HepG2 (cell line): Measurements from ENCODE around the gene TNFRSF6B. TPM values are rescaled to one million over a fixed set of nuclear protein-coding genes. Genes with fewer than 3 reads are reported as not detected.

Experiments used
- ATAD3A ChIP-seq: sonication (generic); formaldehyde crosslinking; IDR thresholded peaks from 2 replicates; pipeline ENCODE4 v1.4.0; 2020; ENCODE audit warnings: missing genetic modification reagents
- HNRNPH1 ChIP-seq: fragments of 200-400 bp; formaldehyde crosslinking; optimal IDR thresholded peaks from 2 replicates; pipeline ENCODE3; 2017; ENCODE audit warnings: mild to moderate bottlenecking, low read depth, low read length
- HOXD1 ChIP-seq: sonication (generic); formaldehyde crosslinking; IDR thresholded peaks from 2 replicates; pipeline ENCODE4 v1.5.0; 2020; ENCODE audit warnings: missing genetic modification reagents
- MZF1 ChIP-seq: sonication (generic); formaldehyde crosslinking; IDR thresholded peaks from 2 replicates; pipeline ENCODE4 v1.8.1; 2023; ENCODE audit warnings: mild to moderate bottlenecking, missing genetic modification reagents, borderline replicate concordance
- PHF20 ChIP-seq: sonication (generic); formaldehyde crosslinking; IDR thresholded peaks from 2 replicates; pipeline ENCODE4 v1.5.0; 2020; ENCODE audit warnings: mild to moderate bottlenecking, missing genetic modification reagents
- POGZ ChIP-seq: sonication (generic); formaldehyde crosslinking; IDR thresholded peaks from 2 replicates; pipeline ENCODE4 v1.4.0; 2020; ENCODE audit warnings: mild to moderate bottlenecking, missing genetic modification reagents
- PRPF4 ChIP-seq: fragments of 200-400 bp; formaldehyde crosslinking; IDR thresholded peaks from 2 replicates; pipeline ENCODE4 v1.6.1; 2016; ENCODE audit warnings: low read length, low read depth; ENCODE audit not compliant: poor library complexity, severe bottlenecking
- SAFB2 ChIP-seq: sonication (generic); formaldehyde crosslinking; IDR thresholded peaks from 2 replicates; pipeline ENCODE4 v1.5.1; 2020; ENCODE audit warnings: missing genetic modification reagents, low read depth, mild to moderate bottlenecking, borderline replicate concordance
- TCF7L2 ChIP-seq: IDR thresholded peaks from 2 replicates; pipeline ENCODE4 v1.6.1; 2011; ENCODE audit warnings: mild to moderate bottlenecking, low read depth, low read length, moderate library complexity
- TOPORS ChIP-seq: sonication (generic); formaldehyde crosslinking; IDR thresholded peaks from 2 replicates; pipeline ENCODE4 v1.8.0; 2023; ENCODE audit warnings: mild to moderate bottlenecking, missing genetic modification reagents
- YEATS2 ChIP-seq: sonication (generic); formaldehyde crosslinking; IDR thresholded peaks from 2 replicates; pipeline ENCODE4 v1.4.0; 2020; ENCODE audit warnings: missing genetic modification reagents, borderline replicate concordance
- ZC3H4 ChIP-seq: sonication (generic); formaldehyde crosslinking; IDR thresholded peaks from 2 replicates; pipeline ENCODE4 v1.4.0; 2020; ENCODE audit warnings: missing genetic modification reagents, borderline replicate concordance
- ZNF546 ChIP-seq: sonication (generic); formaldehyde crosslinking; conservative IDR thresholded peaks from 2 replicates; pipeline ENCODE4 v1.8.1; 2023; ENCODE audit warnings: mild to moderate bottlenecking, missing genetic modification reagents
- ZNF883 ChIP-seq: sonication (generic); formaldehyde crosslinking; IDR thresholded peaks from 2 replicates; pipeline ENCODE4 v1.5.1; 2020; ENCODE audit warnings: mild to moderate bottlenecking, missing genetic modification reagents; ENCODE audit errors: not compliant biosample characterization
- polyA plus RNA-seq, 8 experiments: library from polyadenylated mRNA; depleted of rRNA in 3 of 8; stranded (reverse) in 7 of 8; unstranded in 1 of 8; fragments of >200 nt; fragmentation: Illumina TruSeq in 4 of 8; extraction: Trizol in 4 of 8; gene quantifications; 2 replicates each; pipeline versions ENCODE4 v1.2.1 to v1.2.3, GENCODE V29; 2011 to 2016; ENCODE audit warnings: low read depth in 4 of 8, missing spikeins in 1 of 8, mixed read lengths in 1 of 8; ENCODE audit not compliant: insufficient read depth in 1 of 8
- total RNA-seq, 5 experiments: library from RNA; depleted of rRNA; stranded (reverse); fragments of >200 nt; fragmentation: Illumina TruSeq; extraction: Trizol; gene quantifications; 2 replicates each; pipeline ENCODE4 v1.2.3, GENCODE V29; 2016; ENCODE audit warnings: low read depth in 1 of 5
- TF ChIP-seq, protein P1 (sequence below): sonication (generic); formaldehyde crosslinking; IDR thresholded peaks from 2 replicates; pipeline ENCODE4 v1.5.0; 2020; ENCODE audit warnings: mild to moderate bottlenecking, missing genetic modification reagents
- TF ChIP-seq, protein P2 (sequence below): sonication (generic); formaldehyde crosslinking; IDR thresholded peaks from 2 replicates; pipeline ENCODE4; 2020; ENCODE audit warnings: missing genetic modification reagents, mild to moderate bottlenecking, borderline replicate concordance
- TF ChIP-seq, protein P3 (sequence below), 2 experiments: IDR thresholded peaks; 2 replicates each; pipeline ENCODE4 v1.6.1; 2011 to 2012; ENCODE audit warnings: low read length in 2 of 2, borderline replicate concordance in 1 of 2, low read depth in 1 of 2, mild to moderate bottlenecking in 1 of 2, moderate library complexity in 1 of 2
- TF ChIP-seq, protein P4 (sequence below): sonication (generic); formaldehyde crosslinking; IDR thresholded peaks from 2 replicates; pipeline ENCODE4 v1.4.0; 2020; ENCODE audit warnings: mild to moderate bottlenecking, missing genetic modification reagents
- TF ChIP-seq, protein P5 (sequence below): sonication (generic); formaldehyde crosslinking; IDR thresholded peaks from 2 replicates; pipeline ENCODE4 v1.4.0; 2020; ENCODE audit warnings: mild to moderate bottlenecking, missing genetic modification reagents

The TNFRSF6B gene
- total and polyA plus RNA-seq, 2 of the 13 experiments (the other 11 are each of a cell fraction or from before 2014, with no cell fraction given): 0.24 TPM; not detected in 1

DNA sequence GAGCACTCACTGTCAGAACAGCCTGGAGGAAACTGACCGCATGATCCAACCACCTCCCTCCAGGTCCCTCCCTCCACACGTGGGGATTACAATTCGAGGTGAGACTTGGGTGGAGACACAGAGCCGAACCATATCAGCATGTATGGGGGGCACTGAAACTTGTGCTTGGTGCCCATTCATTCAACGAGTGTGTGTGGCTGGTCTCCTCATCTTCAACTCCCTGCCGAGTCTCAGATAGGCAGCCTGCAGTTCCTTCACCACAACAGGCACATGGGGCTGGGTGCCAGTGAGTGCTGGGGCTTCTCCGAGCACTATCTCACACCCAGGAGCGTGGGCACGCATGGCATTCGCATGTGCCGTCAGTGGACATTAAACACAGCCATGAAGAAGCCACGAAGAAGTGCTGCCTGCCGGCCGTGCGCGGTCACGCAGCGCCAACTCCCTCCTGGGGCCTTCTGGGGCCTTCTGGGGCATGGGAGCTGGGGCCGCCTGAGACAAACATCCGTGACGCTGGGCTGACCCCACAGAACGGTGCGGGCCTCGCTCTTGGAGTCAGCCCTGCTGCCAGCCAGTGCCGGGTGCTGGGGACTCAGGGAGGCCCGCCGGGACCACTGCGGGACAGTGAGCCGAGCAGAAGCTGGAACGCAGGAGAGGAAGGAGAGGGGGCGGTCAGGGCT is 39.1 kb upstream of the TNFRSF6B start (continued):
- TF ChIP-seq, protein P1, sequence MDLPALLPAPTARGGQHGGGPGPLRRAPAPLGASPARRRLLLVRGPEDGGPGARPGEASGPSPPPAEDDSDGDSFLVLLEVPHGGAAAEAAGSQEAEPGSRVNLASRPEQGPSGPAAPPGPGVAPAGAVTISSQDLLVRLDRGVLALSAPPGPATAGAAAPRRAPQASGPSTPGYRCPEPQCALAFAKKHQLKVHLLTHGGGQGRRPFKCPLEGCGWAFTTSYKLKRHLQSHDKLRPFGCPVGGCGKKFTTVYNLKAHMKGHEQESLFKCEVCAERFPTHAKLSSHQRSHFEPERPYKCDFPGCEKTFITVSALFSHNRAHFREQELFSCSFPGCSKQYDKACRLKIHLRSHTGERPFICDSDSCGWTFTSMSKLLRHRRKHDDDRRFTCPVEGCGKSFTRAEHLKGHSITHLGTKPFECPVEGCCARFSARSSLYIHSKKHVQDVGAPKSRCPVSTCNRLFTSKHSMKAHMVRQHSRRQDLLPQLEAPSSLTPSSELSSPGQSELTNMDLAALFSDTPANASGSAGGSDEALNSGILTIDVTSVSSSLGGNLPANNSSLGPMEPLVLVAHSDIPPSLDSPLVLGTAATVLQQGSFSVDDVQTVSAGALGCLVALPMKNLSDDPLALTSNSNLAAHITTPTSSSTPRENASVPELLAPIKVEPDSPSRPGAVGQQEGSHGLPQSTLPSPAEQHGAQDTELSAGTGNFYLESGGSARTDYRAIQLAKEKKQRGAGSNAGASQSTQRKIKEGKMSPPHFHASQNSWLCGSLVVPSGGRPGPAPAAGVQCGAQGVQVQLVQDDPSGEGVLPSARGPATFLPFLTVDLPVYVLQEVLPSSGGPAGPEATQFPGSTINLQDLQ (CRISPR knock-in tag): no peak
- TF ChIP-seq HOXD1 (CRISPR knock-in tag) (no peak), ZNF546 (CRISPR knock-in tag) (no peak; the same call in 1 of the 2 replicates), ATAD3A (CRISPR knock-in tag) (no peak), MZF1 (CRISPR knock-in tag) (no peak), ZNF883 (CRISPR knock-in tag) (no peak), SAFB2 (CRISPR knock-in tag) (0 out of 2 replicates have a peak, but pooled peaks have one; percentile 11), YEATS2 (no peak), TOPORS (no peak), POGZ (no peak), PHF20 (no peak), HNRNPH1 (no peak), TCF7L2 (no peak), ZC3H4 (CRISPR knock-in tag) (peak; percentile 41; the same call in 1 of the 2 replicates), PRPF4 (no peak)
- TF ChIP-seq, protein P2, sequence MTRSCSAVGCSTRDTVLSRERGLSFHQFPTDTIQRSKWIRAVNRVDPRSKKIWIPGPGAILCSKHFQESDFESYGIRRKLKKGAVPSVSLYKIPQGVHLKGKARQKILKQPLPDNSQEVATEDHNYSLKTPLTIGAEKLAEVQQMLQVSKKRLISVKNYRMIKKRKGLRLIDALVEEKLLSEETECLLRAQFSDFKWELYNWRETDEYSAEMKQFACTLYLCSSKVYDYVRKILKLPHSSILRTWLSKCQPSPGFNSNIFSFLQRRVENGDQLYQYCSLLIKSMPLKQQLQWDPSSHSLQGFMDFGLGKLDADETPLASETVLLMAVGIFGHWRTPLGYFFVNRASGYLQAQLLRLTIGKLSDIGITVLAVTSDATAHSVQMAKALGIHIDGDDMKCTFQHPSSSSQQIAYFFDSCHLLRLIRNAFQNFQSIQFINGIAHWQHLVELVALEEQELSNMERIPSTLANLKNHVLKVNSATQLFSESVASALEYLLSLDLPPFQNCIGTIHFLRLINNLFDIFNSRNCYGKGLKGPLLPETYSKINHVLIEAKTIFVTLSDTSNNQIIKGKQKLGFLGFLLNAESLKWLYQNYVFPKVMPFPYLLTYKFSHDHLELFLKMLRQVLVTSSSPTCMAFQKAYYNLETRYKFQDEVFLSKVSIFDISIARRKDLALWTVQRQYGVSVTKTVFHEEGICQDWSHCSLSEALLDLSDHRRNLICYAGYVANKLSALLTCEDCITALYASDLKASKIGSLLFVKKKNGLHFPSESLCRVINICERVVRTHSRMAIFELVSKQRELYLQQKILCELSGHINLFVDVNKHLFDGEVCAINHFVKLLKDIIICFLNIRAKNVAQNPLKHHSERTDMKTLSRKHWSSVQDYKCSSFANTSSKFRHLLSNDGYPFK (CRISPR knock-in tag): peak; percentile 0; the same call in 1 of the 2 replicates
- TF ChIP-seq, protein P3, sequence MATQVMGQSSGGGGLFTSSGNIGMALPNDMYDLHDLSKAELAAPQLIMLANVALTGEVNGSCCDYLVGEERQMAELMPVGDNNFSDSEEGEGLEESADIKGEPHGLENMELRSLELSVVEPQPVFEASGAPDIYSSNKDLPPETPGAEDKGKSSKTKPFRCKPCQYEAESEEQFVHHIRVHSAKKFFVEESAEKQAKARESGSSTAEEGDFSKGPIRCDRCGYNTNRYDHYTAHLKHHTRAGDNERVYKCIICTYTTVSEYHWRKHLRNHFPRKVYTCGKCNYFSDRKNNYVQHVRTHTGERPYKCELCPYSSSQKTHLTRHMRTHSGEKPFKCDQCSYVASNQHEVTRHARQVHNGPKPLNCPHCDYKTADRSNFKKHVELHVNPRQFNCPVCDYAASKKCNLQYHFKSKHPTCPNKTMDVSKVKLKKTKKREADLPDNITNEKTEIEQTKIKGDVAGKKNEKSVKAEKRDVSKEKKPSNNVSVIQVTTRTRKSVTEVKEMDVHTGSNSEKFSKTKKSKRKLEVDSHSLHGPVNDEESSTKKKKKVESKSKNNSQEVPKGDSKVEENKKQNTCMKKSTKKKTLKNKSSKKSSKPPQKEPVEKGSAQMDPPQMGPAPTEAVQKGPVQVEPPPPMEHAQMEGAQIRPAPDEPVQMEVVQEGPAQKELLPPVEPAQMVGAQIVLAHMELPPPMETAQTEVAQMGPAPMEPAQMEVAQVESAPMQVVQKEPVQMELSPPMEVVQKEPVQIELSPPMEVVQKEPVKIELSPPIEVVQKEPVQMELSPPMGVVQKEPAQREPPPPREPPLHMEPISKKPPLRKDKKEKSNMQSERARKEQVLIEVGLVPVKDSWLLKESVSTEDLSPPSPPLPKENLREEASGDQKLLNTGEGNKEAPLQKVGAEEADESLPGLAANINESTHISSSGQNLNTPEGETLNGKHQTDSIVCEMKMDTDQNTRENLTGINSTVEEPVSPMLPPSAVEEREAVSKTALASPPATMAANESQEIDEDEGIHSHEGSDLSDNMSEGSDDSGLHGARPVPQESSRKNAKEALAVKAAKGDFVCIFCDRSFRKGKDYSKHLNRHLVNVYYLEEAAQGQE (IDR thresholded peaks at IDR 0.05; ENCODE audit: borderline replicate concordance in 1 of 2, low read depth in 1 of 2, low read length in 2 of 2): no peak
- TF ChIP-seq, protein P4, sequence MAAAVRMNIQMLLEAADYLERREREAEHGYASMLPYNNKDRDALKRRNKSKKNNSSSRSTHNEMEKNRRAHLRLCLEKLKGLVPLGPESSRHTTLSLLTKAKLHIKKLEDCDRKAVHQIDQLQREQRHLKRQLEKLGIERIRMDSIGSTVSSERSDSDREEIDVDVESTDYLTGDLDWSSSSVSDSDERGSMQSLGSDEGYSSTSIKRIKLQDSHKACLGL (CRISPR knock-in tag): no peak
- TF ChIP-seq, protein P5, sequence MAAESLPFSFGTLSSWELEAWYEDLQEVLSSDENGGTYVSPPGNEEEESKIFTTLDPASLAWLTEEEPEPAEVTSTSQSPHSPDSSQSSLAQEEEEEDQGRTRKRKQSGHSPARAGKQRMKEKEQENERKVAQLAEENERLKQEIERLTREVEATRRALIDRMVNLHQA (CRISPR knock-in tag): no peak
